Measurements from ENCODE around the gene ITSN1. TPM values are rescaled to one million over a fixed set of nuclear protein-coding genes. Genes with fewer than 3 reads are reported as not detected.

ITSN1 gene
- total and polyA plus RNA-seq, 2 experiments from 2014 or later: 77.9 to 95.7 TPM

GRCh38 chr21:33655588-33656221 is 13.4 kb downstream of the ITSN1 start:
- TF ChIP-seq CREB1 (CRISPR knock-in tag; IDR thresholded peaks at IDR 0.05; ENCODE audit: low read depth) (no peak), EZH2 (IDR thresholded peaks at IDR 0.05; ENCODE audit: low read depth, unreplicated experiment) (no peak), JUNB (IDR thresholded peaks at IDR 0.05; ENCODE audit: unreplicated experiment) (no peak), ZNF114 (CRISPR knock-in tag; IDR thresholded peaks at IDR 0.05) (no peak), STAT1 (IDR thresholded peaks at IDR 0.05; ENCODE audit: unreplicated experiment) (no peak), ZNF331 (CRISPR knock-in tag; IDR thresholded peaks at IDR 0.05; ENCODE audit: low read depth) (no peak), EZH2phosphoT487 (IDR thresholded peaks at IDR 0.05; ENCODE audit: unreplicated experiment) (no peak), NANOG (IDR thresholded peaks at IDR 0.05; ENCODE audit: borderline replicate concordance) (no peak), POLR2AphosphoS5 (IDR thresholded peaks at IDR 0.05; ENCODE audit: low read depth) (no peak), ZNF462 (CRISPR knock-in tag; IDR thresholded peaks at IDR 0.05) (no peak)
- TF ChIP-seq, protein P1, sequence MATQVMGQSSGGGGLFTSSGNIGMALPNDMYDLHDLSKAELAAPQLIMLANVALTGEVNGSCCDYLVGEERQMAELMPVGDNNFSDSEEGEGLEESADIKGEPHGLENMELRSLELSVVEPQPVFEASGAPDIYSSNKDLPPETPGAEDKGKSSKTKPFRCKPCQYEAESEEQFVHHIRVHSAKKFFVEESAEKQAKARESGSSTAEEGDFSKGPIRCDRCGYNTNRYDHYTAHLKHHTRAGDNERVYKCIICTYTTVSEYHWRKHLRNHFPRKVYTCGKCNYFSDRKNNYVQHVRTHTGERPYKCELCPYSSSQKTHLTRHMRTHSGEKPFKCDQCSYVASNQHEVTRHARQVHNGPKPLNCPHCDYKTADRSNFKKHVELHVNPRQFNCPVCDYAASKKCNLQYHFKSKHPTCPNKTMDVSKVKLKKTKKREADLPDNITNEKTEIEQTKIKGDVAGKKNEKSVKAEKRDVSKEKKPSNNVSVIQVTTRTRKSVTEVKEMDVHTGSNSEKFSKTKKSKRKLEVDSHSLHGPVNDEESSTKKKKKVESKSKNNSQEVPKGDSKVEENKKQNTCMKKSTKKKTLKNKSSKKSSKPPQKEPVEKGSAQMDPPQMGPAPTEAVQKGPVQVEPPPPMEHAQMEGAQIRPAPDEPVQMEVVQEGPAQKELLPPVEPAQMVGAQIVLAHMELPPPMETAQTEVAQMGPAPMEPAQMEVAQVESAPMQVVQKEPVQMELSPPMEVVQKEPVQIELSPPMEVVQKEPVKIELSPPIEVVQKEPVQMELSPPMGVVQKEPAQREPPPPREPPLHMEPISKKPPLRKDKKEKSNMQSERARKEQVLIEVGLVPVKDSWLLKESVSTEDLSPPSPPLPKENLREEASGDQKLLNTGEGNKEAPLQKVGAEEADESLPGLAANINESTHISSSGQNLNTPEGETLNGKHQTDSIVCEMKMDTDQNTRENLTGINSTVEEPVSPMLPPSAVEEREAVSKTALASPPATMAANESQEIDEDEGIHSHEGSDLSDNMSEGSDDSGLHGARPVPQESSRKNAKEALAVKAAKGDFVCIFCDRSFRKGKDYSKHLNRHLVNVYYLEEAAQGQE (IDR thresholded peaks at IDR 0.05; ENCODE audit: unreplicated experiment): no peak
- TF ChIP-seq, protein P2, sequence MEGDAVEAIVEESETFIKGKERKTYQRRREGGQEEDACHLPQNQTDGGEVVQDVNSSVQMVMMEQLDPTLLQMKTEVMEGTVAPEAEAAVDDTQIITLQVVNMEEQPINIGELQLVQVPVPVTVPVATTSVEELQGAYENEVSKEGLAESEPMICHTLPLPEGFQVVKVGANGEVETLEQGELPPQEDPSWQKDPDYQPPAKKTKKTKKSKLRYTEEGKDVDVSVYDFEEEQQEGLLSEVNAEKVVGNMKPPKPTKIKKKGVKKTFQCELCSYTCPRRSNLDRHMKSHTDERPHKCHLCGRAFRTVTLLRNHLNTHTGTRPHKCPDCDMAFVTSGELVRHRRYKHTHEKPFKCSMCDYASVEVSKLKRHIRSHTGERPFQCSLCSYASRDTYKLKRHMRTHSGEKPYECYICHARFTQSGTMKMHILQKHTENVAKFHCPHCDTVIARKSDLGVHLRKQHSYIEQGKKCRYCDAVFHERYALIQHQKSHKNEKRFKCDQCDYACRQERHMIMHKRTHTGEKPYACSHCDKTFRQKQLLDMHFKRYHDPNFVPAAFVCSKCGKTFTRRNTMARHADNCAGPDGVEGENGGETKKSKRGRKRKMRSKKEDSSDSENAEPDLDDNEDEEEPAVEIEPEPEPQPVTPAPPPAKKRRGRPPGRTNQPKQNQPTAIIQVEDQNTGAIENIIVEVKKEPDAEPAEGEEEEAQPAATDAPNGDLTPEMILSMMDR (conservative IDR thresholded peaks at IDR 0.05; ENCODE audit: low read depth in 2 of 2): no peak
- TF ChIP-seq, protein P3, sequence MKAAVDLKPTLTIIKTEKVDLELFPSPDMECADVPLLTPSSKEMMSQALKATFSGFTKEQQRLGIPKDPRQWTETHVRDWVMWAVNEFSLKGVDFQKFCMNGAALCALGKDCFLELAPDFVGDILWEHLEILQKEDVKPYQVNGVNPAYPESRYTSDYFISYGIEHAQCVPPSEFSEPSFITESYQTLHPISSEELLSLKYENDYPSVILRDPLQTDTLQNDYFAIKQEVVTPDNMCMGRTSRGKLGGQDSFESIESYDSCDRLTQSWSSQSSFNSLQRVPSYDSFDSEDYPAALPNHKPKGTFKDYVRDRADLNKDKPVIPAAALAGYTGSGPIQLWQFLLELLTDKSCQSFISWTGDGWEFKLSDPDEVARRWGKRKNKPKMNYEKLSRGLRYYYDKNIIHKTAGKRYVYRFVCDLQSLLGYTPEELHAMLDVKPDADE (IDR thresholded peaks at IDR 0.05): no peak
- Histone ChIP-seq H3K27ac (ENCODE audit: low read depth) (peak overlapping the region; percentile 78; the same call in 1 of the 2 replicates), H3F3A (replicated peaks; ENCODE audit: low read depth) (no peaks in the 10 kb centered on the region; the same call in 1 of the 2 replicates), H3K9me2 (ENCODE audit: insufficient read depth) (no peaks in the 10 kb centered on the region), H3K4me2 (no peak overlapping the region), H3K36me3 (ENCODE audit: insufficient read depth) (no peaks in the 10 kb centered on the region), H3K4me3 (no peak overlapping the region), H3K27me3 (ENCODE audit: insufficient read depth) (no peaks in the 10 kb centered on the region), H3K4me1 (ENCODE audit: insufficient read depth) (peaks cover 25% of the 10 kb centered on the region), H4K20me1 (replicated peaks; ENCODE audit: insufficient read depth) (peaks cover 49% of the 10 kb centered on the region), H3K79me2 (replicated peaks; ENCODE audit: insufficient read depth) (peaks cover 100% of the 10 kb centered on the region), H2AFZ (no peak overlapping the region)
- DNase-seq (ENCODE audit: low spot score) (peak; percentile 73), ATAC-seq (peak; percentile 29)
- Mint-ChIP-seq H3K27ac (peak overlapping the region; percentile 38), H3K4me1 (peaks cover 57% of the 10 kb centered on the region), H3K27me3 (ENCODE audit: insufficient read depth, low read depth, poor library complexity) (peaks cover 3% of the 10 kb centered on the region), H3K4me3 (no peak overlapping the region), H3K9me3 (no peaks in the 10 kb centered on the region), H3K36me3 (ENCODE audit: low read depth) (peaks cover 14% of the 10 kb centered on the region; the same call in 2 of the 3 replicates)
